Measurements from ENCODE around the gene GRIA3. TPM values are rescaled to one million over a fixed set of nuclear protein-coding genes. Genes with fewer than 3 reads are reported as not detected.

GRIA3 gene
- total RNA-seq, 4 donors from 2014 or later, result 0.45 to 0.83 (median 0.56) TPM

DNA sequence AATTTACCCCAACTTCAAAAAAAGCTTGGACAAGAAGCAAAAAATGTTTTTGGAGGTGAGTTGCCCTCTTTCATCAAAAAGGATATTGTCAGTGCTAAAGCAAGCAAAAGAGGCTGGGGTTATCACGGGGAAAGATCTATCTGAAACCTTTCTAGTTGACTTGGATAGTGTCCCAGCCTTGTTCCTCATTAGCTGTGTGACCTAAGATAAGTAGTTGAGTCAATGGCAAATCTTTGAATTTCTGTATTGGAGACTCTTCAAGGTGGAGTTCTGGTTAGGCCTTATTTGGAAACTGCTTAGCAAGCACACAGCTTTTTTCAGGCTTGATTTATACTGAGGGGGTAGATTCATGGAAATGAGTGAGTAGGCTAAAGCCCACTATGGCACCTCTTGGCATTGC lies 271.6 kb downstream of the GRIA3 start:
- WGBS, result 47% methylated on average over 1 of the region's 1 CpG
- TF ChIP-seq POLR2A (IDR thresholded peaks at IDR 0.05; ENCODE audit: low read depth), result no peak
- TF ChIP-seq, protein P1, sequence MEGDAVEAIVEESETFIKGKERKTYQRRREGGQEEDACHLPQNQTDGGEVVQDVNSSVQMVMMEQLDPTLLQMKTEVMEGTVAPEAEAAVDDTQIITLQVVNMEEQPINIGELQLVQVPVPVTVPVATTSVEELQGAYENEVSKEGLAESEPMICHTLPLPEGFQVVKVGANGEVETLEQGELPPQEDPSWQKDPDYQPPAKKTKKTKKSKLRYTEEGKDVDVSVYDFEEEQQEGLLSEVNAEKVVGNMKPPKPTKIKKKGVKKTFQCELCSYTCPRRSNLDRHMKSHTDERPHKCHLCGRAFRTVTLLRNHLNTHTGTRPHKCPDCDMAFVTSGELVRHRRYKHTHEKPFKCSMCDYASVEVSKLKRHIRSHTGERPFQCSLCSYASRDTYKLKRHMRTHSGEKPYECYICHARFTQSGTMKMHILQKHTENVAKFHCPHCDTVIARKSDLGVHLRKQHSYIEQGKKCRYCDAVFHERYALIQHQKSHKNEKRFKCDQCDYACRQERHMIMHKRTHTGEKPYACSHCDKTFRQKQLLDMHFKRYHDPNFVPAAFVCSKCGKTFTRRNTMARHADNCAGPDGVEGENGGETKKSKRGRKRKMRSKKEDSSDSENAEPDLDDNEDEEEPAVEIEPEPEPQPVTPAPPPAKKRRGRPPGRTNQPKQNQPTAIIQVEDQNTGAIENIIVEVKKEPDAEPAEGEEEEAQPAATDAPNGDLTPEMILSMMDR (IDR thresholded peaks at IDR 0.05), result no peak
- no peak for TF ChIP-seq POLR2AphosphoS5 (IDR thresholded peaks at IDR 0.05)
- no peak for TF ChIP-seq EP300 (IDR thresholded peaks at IDR 0.05)
- no peak overlapping the region for H3K4me3 ChIP-seq
- intact Hi-C loops (cut with DNase I), result no loop called here
- no peaks in the 10 kb centered on the region for H3K27me3 ChIP-seq
- no peaks in the 10 kb centered on the region for H3K36me3 ChIP-seq
- DNase-seq (ENCODE audit: extremely low spot score), result no peak
- no peaks in the 10 kb centered on the region for H3K4me1 ChIP-seq
- H3K9me3 ChIP-seq, result no peaks in the 10 kb centered on the region
- H3K27ac ChIP-seq (replicated peaks in 1 of 4), result no peak overlapping the region

DNA sequence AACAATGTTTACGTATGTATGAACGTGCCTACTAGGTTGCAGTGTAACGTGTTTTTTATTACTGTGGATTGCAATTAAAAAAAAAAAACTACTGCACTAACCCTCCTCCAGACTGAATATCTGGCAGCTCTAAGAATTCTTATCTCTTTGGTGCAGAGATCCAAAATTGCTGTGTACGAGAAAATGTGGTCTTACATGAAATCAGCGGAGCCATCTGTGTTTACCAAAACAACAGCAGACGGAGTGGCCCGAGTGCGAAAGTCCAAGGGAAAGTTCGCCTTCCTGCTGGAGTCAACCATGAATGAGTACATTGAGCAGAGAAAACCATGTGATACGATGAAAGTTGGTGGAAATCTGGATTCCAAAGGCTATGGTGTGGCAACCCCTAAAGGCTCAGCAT lies 280.6 kb downstream of the GRIA3 start:
- Histone ChIP-seq H3K9me3 (no peaks in the 10 kb centered on the region), H3K27me3 (no peaks in the 10 kb centered on the region), H3K27ac (replicated peaks in 1 of 4) (no peak overlapping the region), H3K4me3 (no peak overlapping the region), H3K36me3 (no peaks in the 10 kb centered on the region), H3K4me1 (no peaks in the 10 kb centered on the region)
- TF ChIP-seq, protein P1 (IDR thresholded peaks at IDR 0.05), result no peak
- no peak for TF ChIP-seq POLR2AphosphoS5 (IDR thresholded peaks at IDR 0.05)
- no peak for TF ChIP-seq POLR2A (IDR thresholded peaks at IDR 0.05; ENCODE audit: low read depth)
- no peak for TF ChIP-seq EP300 (IDR thresholded peaks at IDR 0.05)
- intact Hi-C loops (cut with DNase I), result no loop called here
- 80% methylated on average over 10 of the region's 10 CpGs for WGBS
- no peak for DNase-seq (ENCODE audit: extremely low spot score)

DNA sequence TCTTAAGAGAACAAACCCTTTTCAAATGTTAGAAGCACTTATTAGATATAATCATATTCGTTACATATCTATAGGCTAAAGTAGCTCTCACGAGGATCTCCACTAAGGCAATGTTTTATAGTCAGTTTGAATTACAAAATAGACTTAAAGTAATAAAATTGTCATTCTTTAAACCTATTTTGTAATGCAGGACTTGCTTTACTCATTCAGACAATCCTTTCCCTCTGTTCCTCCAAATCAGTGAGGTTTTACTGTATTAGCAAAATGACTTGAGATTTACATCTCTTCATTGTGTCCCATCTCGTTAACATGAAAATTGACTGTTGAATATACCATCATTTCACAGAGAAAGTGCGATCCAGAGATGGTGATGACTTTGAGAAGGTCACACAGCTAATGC lies 284.4 kb downstream of the GRIA3 start:
- 49% methylated on average over 4 of the region's 4 CpGs for WGBS
- intact Hi-C loops (cut with DNase I), result no loop called here
- H3K36me3 ChIP-seq, result no peaks in the 10 kb centered on the region
- H3K4me1 ChIP-seq, result no peaks in the 10 kb centered on the region
- no peak for DNase-seq (ENCODE audit: extremely low spot score)
- no peak overlapping the region for H3K4me3 ChIP-seq
- no peak for TF ChIP-seq POLR2A (IDR thresholded peaks at IDR 0.05; ENCODE audit: low read depth)
- no peak for TF ChIP-seq POLR2AphosphoS5 (IDR thresholded peaks at IDR 0.05)
- TF ChIP-seq EP300 (IDR thresholded peaks at IDR 0.05), result no peak
- TF ChIP-seq, protein P1 (IDR thresholded peaks at IDR 0.05), result no peak
- no peak overlapping the region for H3K27ac ChIP-seq (replicated peaks in 1 of 4)
- no peaks in the 10 kb centered on the region for H3K9me3 ChIP-seq
- H3K27me3 ChIP-seq, result no peaks in the 10 kb centered on the region

DNA sequence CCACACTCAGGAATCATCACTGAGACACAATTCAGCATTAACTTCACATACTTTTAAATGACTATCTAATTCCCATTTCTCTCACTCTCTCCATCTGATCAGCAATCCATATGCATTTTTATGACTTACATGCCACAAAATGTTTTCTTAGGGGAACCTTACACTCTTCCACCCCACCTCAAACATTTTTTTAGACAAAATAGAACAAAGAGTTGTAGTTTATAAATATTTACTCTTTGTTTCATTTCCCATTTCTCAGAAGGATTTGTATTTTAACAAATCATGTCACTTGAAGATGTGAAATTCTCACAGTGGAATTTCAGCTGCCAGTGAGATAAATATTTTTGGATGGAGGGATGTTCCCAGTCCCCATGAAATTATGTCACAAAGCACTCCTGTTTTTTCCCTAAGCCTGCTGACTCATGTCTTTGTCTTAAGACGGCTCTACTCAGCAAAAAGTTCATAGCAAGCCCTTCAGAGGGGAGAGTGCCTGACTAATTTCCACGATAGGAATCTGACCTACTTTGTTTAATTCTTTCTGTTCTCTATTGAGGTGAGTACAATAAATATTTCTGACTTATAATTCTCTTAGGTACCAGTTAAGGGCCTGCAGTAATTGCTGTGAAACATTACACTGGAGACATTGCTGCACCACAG lies 291.1 kb downstream of the GRIA3 start:
- Histone ChIP-seq H3K27me3 (no peaks in the 10 kb centered on the region), H3K4me3 (no peak overlapping the region), H3K9me3 (no peaks in the 10 kb centered on the region), H3K36me3 (no peaks in the 10 kb centered on the region), H3K27ac (replicated peaks in 1 of 4) (no peak overlapping the region), H3K4me1 (no peaks in the 10 kb centered on the region)
- intact Hi-C loops (cut with DNase I), result no loop called here
- no peak for TF ChIP-seq POLR2AphosphoS5 (IDR thresholded peaks at IDR 0.05)
- TF ChIP-seq, protein P1 (IDR thresholded peaks at IDR 0.05), result no peak
- TF ChIP-seq EP300 (IDR thresholded peaks at IDR 0.05), result no peak
- no peak for DNase-seq (ENCODE audit: extremely low spot score)
- WGBS, result 51% methylated on average over 2 of the region's 2 CpGs

Measured in esophagus muscularis mucosa (tissue), 4 donors.